Small intestine (tissue), 7 donors: ENCODE measurements around the gene BEST4. TPM values are rescaled to one million over a fixed set of nuclear protein-coding genes. Genes with fewer than 3 reads are reported as not detected.

Source experiments
- DNase-seq, 2 donors: peaks; one replicate each; pipeline versions ENCODE4 v3.0.0 to v3.0.0-alpha.2; 2013
- FAIRE-seq: peaks from 2 replicates; lab custom pipeline; 2012; peaks lifted over from hg19 to GRCh38; lab: Jason Lieb, UNC
- H3K27ac ChIP-seq, 3 donors: one replicate each; pipeline ENCODE4 v1.5.1; 2013; ENCODE audit warnings: low read length in 2 of 3, mild to moderate bottlenecking in 2 of 3, control low read depth in 1 of 3, inconsistent platforms in 1 of 3, low read depth in 1 of 3, moderate library complexity in 1 of 3
- H3K27me3 ChIP-seq, 3 donors: one replicate each; pipeline ENCODE4 v1.6.1; 2013; ENCODE audit warnings: low read length in 3 of 3, inconsistent platforms in 1 of 3; ENCODE audit not compliant: control insufficient read depth in 3 of 3, insufficient read depth in 3 of 3
- H3K36me3 ChIP-seq, 3 donors: one replicate each; pipeline ENCODE4 v1.6.1; 2013; ENCODE audit warnings: low read length in 3 of 3, inconsistent platforms in 1 of 3, low read depth in 1 of 3, mild to moderate bottlenecking in 1 of 3, moderate library complexity in 1 of 3; ENCODE audit not compliant: control insufficient read depth in 3 of 3, insufficient read depth in 2 of 3
- H3K4me1 ChIP-seq, 3 donors: one replicate each; pipeline ENCODE4 v1.6.1; 2013; ENCODE audit warnings: low read length in 2 of 3, inconsistent platforms in 1 of 3, low read depth in 1 of 3, mild to moderate bottlenecking in 1 of 3, moderate library complexity in 1 of 3; ENCODE audit not compliant: control insufficient read depth in 3 of 3, insufficient read depth in 2 of 3
- H3K4me3 ChIP-seq, 3 donors: one replicate each; pipeline ENCODE4 v1.5.1; 2013; ENCODE audit warnings: low read length in 3 of 3, control low read depth in 1 of 3, inconsistent platforms in 1 of 3, low read depth in 1 of 3, mild to moderate bottlenecking in 1 of 3, moderate library complexity in 1 of 3
- H3K9me3 ChIP-seq, 2 donors: one replicate each; pipeline ENCODE4 v1.6.1; 2013; ENCODE audit warnings: low read depth in 1 of 2, low read length in 1 of 2; ENCODE audit not compliant: control insufficient read depth in 2 of 2, insufficient read depth in 1 of 2
- WGBS, 3 donors: extraction: QIAGEN DNeasy Blood & Tissue Kit; methylation state at CpG; one replicate each; pipeline ENCODE4 v1.1.7; 2013; 5-methylcytosine and 5-hydroxymethylcytosine counted together
- polyA plus RNA-seq, 4 donors: library from polyadenylated mRNA; stranded (reverse) in 3 of 4; unstranded in 1 of 4; fragments of 200-250 nt in 3 of 4; fragments of 120-200 nt in 1 of 4; gene quantifications; one replicate each; pipeline versions ENCODE4 v1.2.1 to v1.2.3, GENCODE V29; 2013
- donor health status: healthy with polysubstance abuse.
- donor health status: control.
- donor health status: control.
- donor health status: Bipolar disorder and iron deficiency.
- donor health status: healthy.

BEST4 gene
- polyA plus RNA-seq, 4 donors, result 7.4 to 33.0 (median 14.8) TPM

DNA sequence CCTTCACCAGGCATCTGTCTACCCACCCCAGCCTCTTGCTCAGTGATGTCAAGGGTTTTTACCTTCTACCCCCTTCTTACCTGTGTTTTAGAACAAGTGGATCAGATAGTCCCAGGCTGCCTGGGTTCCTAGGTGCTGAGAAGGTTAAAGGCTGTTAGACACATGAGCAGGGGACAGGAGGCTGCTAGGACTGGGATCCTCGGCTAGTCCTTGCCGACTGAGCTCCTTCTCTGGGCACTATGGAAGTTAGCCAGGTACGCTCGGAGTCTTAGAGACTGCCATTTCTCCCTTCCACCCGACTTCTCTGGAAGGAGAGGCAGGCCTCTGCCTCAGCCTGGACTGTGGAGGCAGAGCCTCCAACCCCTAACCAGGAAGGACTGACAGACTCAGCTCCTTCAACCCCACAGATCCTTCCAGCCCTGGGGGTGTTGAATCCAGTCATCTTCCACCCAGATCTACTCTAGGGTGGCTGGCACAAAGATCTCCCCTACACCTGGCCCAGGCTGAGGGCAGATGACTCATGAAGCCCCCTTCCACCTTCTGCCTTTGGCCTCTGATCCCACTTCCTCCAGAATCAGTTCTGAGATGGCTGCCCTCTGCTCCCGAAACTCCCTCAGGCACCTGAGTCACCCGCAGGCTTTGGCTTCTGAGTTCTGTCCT lies 18.9 kb upstream of the BEST4 start, which contains the start of gene DYNLT4:
Gene DYNLT4, minus strand, starts transcription at position 648 of the 660 bp plus-strand sequence. CDS start 683 bp downstream, outside the sequence.
- Histone ChIP-seq H3K4me1 (peaks cover 27 to 57% (median 28%) of the 10 kb centered on the region in 3 donors), H3K4me3 (no peak within 1 kb of the TSS), H3K36me3 (peaks cover 2 to 71% (median 8%) of the 10 kb centered on the region in 3 donors), H3K27ac (peak within 1 kb of the TSS; percentile 88 to 99 (median 98)), H3K27me3 (no peaks in the 10 kb centered on the region), H3K9me3 (no peaks in the 10 kb centered on the region)
- DNase-seq, result no peak
- 58 to 63% (median 61%) methylated on average over 7 of the region's 7 CpGs for WGBS, 3 donors
- FAIRE-seq, result no peak

DNA sequence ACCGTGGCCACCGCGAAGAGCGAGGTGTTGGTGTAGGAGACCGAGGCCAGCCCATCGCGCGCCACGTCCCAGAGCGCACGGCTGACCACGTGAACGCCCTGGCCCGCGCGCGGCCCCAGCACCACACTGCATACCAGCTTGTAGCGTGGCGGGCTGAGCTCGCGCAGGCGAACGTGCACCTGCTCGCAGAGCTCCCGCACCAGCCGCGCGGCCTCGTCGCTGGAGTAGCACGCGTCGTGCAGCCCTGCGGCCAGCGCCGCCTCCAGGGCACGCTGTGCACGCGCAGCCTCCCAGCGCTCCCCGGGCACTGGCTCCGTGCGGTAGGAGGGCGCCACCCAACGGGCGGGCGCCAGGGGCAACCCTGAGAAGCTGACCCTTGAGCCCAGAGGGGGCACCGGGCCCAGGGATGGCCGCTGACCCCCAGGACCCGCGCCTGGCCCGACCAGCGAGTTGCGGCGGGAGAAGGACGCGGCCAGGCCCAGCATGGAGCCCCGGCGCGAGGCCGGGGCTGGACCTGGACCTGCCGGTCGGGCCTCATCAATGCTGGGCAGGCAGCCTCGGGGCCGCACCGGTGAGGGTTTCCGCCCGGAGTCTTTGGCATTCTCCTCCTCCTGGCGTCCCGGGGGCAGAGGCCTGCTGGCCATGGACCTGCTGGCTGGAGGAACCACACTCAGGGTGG lies 18.2 kb upstream of the BEST4 start:
- H3K4me1 ChIP-seq, result peaks cover 27 to 58% (median 28%) of the 10 kb centered on the region in 3 donors

GRCh38 chr1:44805311-44806024 lies 17.5 kb upstream of the BEST4 start:
- H3K4me1 ChIP-seq, result peaks cover 27 to 63% (median 28%) of the 10 kb centered on the region in 3 donors
- peaks cover 2 to 70% (median 8%) of the 10 kb centered on the region in 3 donors for H3K36me3 ChIP-seq
- no peaks in the 10 kb centered on the region for H3K9me3 ChIP-seq
- no peaks in the 10 kb centered on the region for H3K27me3 ChIP-seq
- FAIRE-seq (no peak), DNase-seq (no peak)
- peak overlapping the region in 1 of 3 donors; percentile 20 for H3K27ac ChIP-seq
- no peak overlapping the region for H3K4me3 ChIP-seq
- 94 to 96% (median 94%) methylated on average over 19 to 20 of the region's 20 CpGs for WGBS, 3 donors

More for the DNA sequence above, 18.2 kb upstream of the BEST4 start:
- FAIRE-seq, result no peak
- WGBS, 3 donors, result 95 to 97% (median 95%) methylated on average over 57 to 70 of the region's 70 CpGs
- Histone ChIP-seq H3K27me3 (no peaks in the 10 kb centered on the region), H3K27ac (peak overlapping the region; percentile 88 to 99 (median 98)), H3K4me3 (no peak overlapping the region), H3K36me3 (peaks cover 2 to 73% (median 8%) of the 10 kb centered on the region in 3 donors), H3K9me3 (no peaks in the 10 kb centered on the region)
- no peak for DNase-seq

DNA sequence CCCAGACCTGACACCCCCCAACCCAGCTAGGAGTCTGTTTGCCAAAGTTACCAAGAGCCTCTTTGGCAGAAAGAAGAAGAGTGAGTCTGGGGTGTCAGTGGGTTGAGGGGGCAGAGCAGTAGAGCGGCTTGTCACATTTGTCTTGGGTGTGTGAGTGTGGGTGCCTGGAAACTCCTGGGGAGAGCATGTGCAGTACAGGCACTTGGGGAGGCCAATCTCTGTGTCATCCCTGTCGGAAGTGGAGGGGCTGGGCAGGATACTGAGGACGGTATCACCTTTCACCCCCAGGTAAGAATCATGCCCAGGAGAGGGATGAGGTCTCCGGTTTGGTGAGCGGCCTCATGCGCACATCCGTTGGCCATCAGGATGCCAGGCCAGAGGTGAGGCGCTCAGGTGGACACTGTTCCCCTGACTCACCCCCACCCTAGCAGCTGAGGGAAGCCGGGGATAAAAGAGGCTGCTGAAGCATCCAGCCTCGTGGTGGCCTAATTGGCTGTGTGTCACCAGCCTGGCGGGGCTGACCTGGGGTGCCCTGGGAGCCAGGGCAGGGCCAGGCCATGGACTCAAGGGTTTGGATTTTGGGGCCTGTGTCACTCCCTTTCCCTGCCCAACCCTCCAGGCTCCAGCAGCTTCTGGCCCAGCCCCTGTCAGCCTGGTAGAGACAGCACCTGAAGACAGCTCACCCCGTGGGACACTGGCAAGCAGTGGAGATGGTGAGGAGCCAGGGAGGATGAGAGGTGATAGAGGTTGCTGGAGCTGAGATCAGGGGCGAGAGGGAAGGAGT lies 15.5 kb upstream of the BEST4 start:
- Histone ChIP-seq H3K4me1 (peaks cover 10 to 51% (median 16%) of the 10 kb centered on the region in 3 donors), H3K36me3 (peaks cover 2 to 60% (median 8%) of the 10 kb centered on the region in 3 donors), H3K4me3 (no peak overlapping the region), H3K9me3 (no peaks in the 10 kb centered on the region), H3K27me3 (no peaks in the 10 kb centered on the region), H3K27ac (peak overlapping the region in 1 of 3 donors; percentile 49)
- DNase-seq (no peak), FAIRE-seq (no peak)
- 86 to 92% (median 89%) methylated on average over 13 of the region's 13 CpGs for WGBS, 3 donors

DNA sequence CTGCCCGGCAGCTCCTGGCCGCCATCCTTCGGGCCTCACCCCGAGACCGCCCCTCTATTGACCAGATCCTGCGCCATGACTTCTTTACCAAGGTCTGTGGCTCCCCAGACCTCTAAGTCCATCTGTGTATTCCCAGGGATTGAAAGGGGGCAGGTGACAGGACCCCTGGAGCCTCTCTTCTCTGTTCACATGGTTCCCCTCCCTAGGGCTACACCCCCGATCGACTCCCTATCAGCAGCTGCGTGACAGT lies 15.0 kb upstream of the BEST4 start:
- no peak overlapping the region for H3K4me3 ChIP-seq
- FAIRE-seq (no peak), DNase-seq (no peak)
- 92 to 96% (median 93%) methylated on average over 9 of the region's 9 CpGs for WGBS, 3 donors
- peaks cover 2 to 60% (median 8%) of the 10 kb centered on the region in 3 donors for H3K36me3 ChIP-seq
- H3K27ac ChIP-seq, result peak overlapping the region in 1 of 3 donors; percentile 31
- no peaks in the 10 kb centered on the region for H3K27me3 ChIP-seq
- peaks cover 4 to 46% (median 12%) of the 10 kb centered on the region in 3 donors for H3K4me1 ChIP-seq
- no peaks in the 10 kb centered on the region for H3K9me3 ChIP-seq

GRCh38 chr1:44802306-44803061 lies 14.5 kb upstream of the BEST4 start:
- Histone ChIP-seq H3K4me3 (no peak overlapping the region), H3K27ac (peak overlapping the region in 1 of 3 donors; percentile 58), H3K4me1 (peaks cover 4 to 41% (median 10%) of the 10 kb centered on the region in 3 donors), H3K27me3 (no peaks in the 10 kb centered on the region), H3K9me3 (no peaks in the 10 kb centered on the region), H3K36me3 (peaks cover 2 to 59% (median 8%) of the 10 kb centered on the region in 3 donors)
- DNase-seq (no peak), FAIRE-seq (no peak)
- 84 to 90% (median 89%) methylated on average over 13 of the region's 13 CpGs for WGBS, 3 donors

GRCh38 chr1:44801491-44802305 lies 13.7 kb upstream of the BEST4 start:
- peak overlapping the region in 1 of 3 donors; percentile 58 for H3K27ac ChIP-seq
- H3K9me3 ChIP-seq, result no peaks in the 10 kb centered on the region
- FAIRE-seq (no peak), DNase-seq (no peak)
- peaks cover 2 to 51% (median 8%) of the 10 kb centered on the region in 3 donors for H3K36me3 ChIP-seq
- WGBS, 3 donors, result 62 to 78% (median 67%) methylated on average over 13 of the region's 13 CpGs
- H3K4me3 ChIP-seq, result peak overlapping the region in 2 of 3 donors; percentile 9 to 22
- no peaks in the 10 kb centered on the region for H3K27me3 ChIP-seq
- H3K4me1 ChIP-seq, result peaks cover 2 to 33% (median 5%) of the 10 kb centered on the region in 3 donors
